ENCODE measurements around the gene TMEM131L. TPM values are rescaled to one million over a fixed set of nuclear protein-coding genes. Genes with fewer than 3 reads are reported as not detected.
"Not testable (repeated sequence)": the region's sequence is repeated elsewhere in the genome, so short reads cannot be mapped to it uniquely, and the experiment has no call there.

TMEM131L gene
- total RNA-seq = 1 to 10 TPM; 5.9 to 9.8 (median 6.7) TPM
- long read RNA-seq, donor 1, full-length matches to known transcripts = 3 of 4 reads
- long read RNA-seq, donor 1, partial matches to known transcripts = 1 of 4 reads
- long read RNA-seq, donor 1, other reads (novel, unspliced or antisense) = 0 of 4 reads
- long read RNA-seq, donor 2 = 0 reads

- intact Hi-C loops (cut with DNase I, micrococcal nuclease) = no loop called here
- Histone ChIP-seq H3K36me3 (ENCODE audit: low read depth) (no peaks in the 10 kb centered on the region), H3K4me1 (ENCODE audit: low read depth) (peaks cover 30% of the 10 kb centered on the region), H3K4me3 (peak within 1 kb of the TSS; percentile 44), H3K9me3 (no peaks in the 10 kb centered on the region)
- DNase-seq (peak; percentile 74 to 83 (median 81)), ATAC-seq (peak; percentile 83)
- no peak for TF ChIP-seq CTCF (IDR thresholded peaks at IDR 0.05)
These were observed at the start of gene TMEM131L for GRCh38 chr4:153466081-153466948. TMEM131L (plus strand) TSS chr4:153466360; CDS start chr4:153466398, 38 bp downstream.

GRCh38 chr4:153416456-153416855, 49.7 kb upstream of the TMEM131L start:
- H3K4me1 ChIP-seq (ENCODE audit: low read depth); H3K36me3 ChIP-seq (ENCODE audit: low read depth); ATAC-seq; DNase-seq; H3K4me3 ChIP-seq; intact Hi-C loops (cut with DNase I, micrococcal nuclease); H3K9me3 ChIP-seq: not testable (repeated sequence)

DNA sequence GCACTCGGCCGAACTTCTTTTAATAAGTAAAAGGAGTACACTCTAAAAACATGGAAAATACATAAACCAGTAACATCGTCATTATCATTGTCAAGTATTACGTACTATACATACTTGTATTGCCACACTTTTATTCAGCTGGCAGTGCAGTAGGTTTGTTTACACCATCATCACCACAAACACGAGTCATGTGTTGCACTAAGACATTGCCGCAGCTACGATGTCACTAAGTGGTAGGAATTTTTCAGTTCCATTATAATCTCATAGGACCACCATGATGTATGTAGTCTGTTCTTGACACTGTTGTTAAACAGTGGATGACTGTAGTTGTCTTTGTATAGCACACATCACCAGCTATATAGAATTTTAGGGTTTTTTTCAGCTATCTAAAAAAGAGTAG, 48.0 kb upstream of the TMEM131L start:
- Histone ChIP-seq H3K36me3 (ENCODE audit: low read depth) (no peaks in the 10 kb centered on the region), H3K9me3 (no peaks in the 10 kb centered on the region), H3K4me3 (no peak overlapping the region), H3K4me1 (ENCODE audit: low read depth) (no peaks in the 10 kb centered on the region)
- no peak for DNase-seq
- ATAC-seq = no peak
- no peak for TF ChIP-seq CTCF (IDR thresholded peaks at IDR 0.05)
- intact Hi-C loops (cut with DNase I, micrococcal nuclease) = no loop called here

GRCh38 chr4:153418558-153418957, 47.6 kb upstream of the TMEM131L start:
- H3K4me1 ChIP-seq (ENCODE audit: low read depth) = no peaks in the 10 kb centered on the region
- ATAC-seq (no peak), DNase-seq (no peak)
- H3K4me3 ChIP-seq = no peak overlapping the region
- no peak for TF ChIP-seq CTCF (IDR thresholded peaks at IDR 0.05)
- H3K9me3 ChIP-seq = no peaks in the 10 kb centered on the region
- H3K36me3 ChIP-seq (ENCODE audit: low read depth) = no peaks in the 10 kb centered on the region
- intact Hi-C loops (cut with DNase I, micrococcal nuclease) = no loop called here

GRCh38 chr4:153419029-153419428, 47.1 kb upstream of the TMEM131L start:
- DNase-seq (no peak), ATAC-seq (no peak)
- intact Hi-C loops (cut with DNase I, micrococcal nuclease) = no loop called here
- no peak overlapping the region for H3K4me3 ChIP-seq
- no peaks in the 10 kb centered on the region for H3K36me3 ChIP-seq (ENCODE audit: low read depth)
- no peak for TF ChIP-seq CTCF (IDR thresholded peaks at IDR 0.05)
- no peaks in the 10 kb centered on the region for H3K4me1 ChIP-seq (ENCODE audit: low read depth)
- H3K9me3 ChIP-seq = no peaks in the 10 kb centered on the region

GRCh38 chr4:153419673-153420278, 46.4 kb upstream of the TMEM131L start:
- ATAC-seq (no peak), DNase-seq (no peak)
- Histone ChIP-seq H3K4me3 (no peak overlapping the region), H3K36me3 (ENCODE audit: low read depth) (no peaks in the 10 kb centered on the region), H3K9me3 (no peaks in the 10 kb centered on the region), H3K4me1 (ENCODE audit: low read depth) (no peaks in the 10 kb centered on the region)
- intact Hi-C loops (cut with DNase I, micrococcal nuclease) = no loop called here
- TF ChIP-seq CTCF (IDR thresholded peaks at IDR 0.05) = no peak

All from mucosa of descending colon (tissue), 3 donors.